Fibroblast of skin of right biceps (primary cell): ENCODE results near the gene CACNB3.
A peak's percentile ranks its signal among the peaks of the same experiment; 100 is the strongest.
"Not testable (repeated sequence)": the region's sequence is repeated elsewhere in the genome, so short reads cannot be mapped to it uniquely, and the experiment has no call there.

Source experiments
- DNase-seq: peaks from one replicate; pipeline ENCODE4 v3.0.0-alpha.2; 2013

CACNB3 gene

GRCh38 chr12:48819986-48820725, 1.9 kb downstream of the CACNB3 start:
- DNase-seq, result no peak

DNA sequence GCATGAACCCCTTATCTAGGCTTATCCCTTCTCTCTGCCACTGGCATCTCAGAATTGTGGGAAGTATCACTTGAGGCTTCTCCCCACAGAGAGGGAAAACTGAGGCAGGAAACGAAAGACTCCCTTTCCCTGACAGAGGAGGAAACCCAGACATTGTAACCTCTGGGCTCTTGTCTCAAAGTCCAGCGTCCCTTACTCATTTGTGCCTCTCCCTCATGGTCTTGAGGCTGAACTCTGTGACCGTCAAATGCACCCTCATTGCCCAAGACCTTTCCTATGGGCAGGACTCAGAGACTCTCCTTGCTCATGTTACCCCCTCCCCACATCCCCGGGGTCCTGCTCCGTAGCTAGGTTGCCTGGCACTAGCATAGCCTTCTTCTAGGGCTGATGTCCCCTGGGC, 3.8 kb downstream of the CACNB3 start:
- no peak for DNase-seq

GRCh38 chr12:48822711-48823110, 4.4 kb downstream of the CACNB3 start:
- DNase-seq, result no peak

DNA sequence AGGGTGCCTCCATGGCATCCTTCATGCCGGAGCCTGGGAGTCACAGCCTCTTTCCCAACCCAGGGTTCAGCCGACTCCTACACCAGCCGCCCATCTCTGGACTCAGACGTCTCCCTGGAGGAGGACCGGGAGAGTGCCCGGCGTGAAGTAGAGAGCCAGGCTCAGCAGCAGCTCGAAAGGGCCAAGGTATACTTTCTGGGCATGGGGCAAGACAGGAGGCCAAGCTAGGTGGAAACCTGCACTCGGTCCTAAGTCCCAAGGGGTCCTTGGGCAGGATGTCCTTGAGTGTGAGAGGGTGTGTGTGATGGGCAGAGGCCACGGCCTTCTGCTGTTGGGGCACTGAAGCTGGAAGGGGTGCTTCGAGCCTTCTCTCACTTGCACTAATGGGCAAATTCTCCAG, 5.0 kb downstream of the CACNB3 start:
- no peak for DNase-seq

GRCh38 chr12:48824112-48824511, 5.8 kb downstream of the CACNB3 start:
- DNase-seq, result no peak

DNA sequence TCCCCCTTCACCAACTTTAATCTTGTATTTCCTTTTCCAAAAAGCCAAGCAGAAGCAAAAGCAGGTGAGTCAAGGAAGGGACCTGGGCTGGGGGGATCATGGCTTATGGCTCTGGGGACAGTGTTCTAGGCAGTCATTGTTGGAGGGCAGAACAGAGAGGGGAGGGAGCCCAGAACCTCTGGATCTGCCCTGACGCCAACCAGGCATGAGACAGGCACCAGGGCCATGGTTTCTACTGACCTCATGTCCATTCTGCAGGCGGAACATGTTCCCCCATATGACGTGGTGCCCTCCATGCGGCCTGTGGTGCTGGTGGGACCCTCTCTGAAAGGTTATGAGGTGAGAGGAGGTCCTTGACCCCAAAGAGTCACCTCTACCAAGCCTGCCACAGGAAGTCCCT, 6.6 kb downstream of the CACNB3 start:
- no peak for DNase-seq

DNA sequence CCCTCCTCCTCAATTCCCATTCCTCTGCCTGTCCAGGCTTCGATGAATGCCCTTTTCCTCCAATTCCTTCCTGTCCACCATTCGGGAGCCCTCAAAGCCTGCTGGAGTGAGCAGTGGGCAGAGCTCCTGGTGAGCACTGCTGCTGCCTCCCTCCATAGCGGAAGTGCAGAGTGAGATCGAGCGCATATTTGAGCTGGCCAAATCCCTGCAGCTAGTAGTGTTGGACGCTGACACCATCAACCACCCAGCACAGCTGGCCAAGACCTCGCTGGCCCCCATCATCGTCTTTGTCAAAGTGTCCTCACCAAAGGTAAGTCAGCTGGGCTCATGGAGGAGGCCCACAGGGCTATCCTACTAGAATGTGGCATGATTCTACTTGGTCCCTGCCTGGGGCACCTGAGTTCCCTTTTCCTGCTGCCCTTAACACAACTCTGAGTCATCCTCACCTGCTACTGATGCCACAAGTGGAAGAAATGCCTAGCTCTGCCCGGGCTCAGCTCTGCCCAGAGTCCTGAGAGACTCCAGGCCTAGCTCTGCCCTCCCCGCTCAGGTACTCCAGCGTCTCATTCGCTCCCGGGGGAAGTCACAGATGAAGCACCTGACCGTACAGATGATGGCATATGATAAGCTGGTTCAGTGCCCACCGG, 8.0 kb downstream of the CACNB3 start:
- DNase-seq, result no peak

DNA sequence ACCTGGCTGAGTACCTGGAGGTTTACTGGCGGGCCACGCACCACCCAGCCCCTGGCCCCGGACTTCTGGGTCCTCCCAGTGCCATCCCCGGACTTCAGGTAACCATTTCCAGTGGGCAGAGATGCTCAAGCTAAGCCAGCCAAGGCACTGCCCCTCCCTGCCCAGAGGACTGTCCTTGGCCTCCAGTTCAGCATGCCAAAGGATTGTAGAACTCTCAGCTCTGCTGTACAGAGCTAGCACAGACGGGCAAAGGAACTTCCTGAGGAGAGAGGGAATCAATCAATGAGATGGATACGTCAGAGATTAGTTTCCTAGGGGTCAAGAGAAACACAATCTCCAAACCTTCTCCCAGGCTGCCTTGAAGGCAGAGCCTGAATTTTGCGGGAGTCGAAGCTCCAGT, 8.7 kb downstream of the CACNB3 start:
- no peak for DNase-seq

DNA sequence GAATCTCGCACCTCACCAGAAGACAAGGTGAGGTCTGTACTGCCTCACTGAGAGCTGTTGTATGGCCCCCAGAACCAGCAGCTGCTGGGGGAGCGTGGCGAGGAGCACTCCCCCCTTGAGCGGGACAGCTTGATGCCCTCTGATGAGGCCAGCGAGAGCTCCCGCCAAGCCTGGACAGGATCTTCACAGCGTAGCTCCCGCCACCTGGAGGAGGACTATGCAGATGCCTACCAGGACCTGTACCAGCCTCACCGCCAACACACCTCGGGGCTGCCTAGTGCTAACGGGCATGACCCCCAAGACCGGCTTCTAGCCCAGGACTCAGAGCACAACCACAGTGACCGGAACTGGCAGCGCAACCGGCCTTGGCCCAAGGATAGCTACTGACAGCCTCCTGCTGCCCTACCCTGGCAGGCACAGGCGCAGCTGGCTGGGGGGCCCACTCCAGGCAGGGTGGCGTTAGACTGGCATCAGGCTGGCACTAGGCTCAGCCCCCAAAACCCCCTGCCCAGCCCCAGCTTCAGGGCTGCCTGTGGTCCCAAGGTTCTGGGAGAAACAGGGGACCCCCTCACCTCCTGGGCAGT, 9.3 kb downstream of the CACNB3 start:
- no peak for DNase-seq

- no peak for DNase-seq
These were observed 10.0 kb downstream of the CACNB3 start for GRCh38 chr12:48828293-48828692.

GRCh38 chr12:48828841-48829575, 10.7 kb downstream of the CACNB3 start:
- DNase-seq, result no peak

GRCh38 chr12:48831257-48831656, 13.0 kb downstream of the CACNB3 start:
- no peak for DNase-seq

- no peak for DNase-seq
These were observed 14.2 kb downstream of the CACNB3 start for GRCh38 chr12:48832321-48833060.

DNA sequence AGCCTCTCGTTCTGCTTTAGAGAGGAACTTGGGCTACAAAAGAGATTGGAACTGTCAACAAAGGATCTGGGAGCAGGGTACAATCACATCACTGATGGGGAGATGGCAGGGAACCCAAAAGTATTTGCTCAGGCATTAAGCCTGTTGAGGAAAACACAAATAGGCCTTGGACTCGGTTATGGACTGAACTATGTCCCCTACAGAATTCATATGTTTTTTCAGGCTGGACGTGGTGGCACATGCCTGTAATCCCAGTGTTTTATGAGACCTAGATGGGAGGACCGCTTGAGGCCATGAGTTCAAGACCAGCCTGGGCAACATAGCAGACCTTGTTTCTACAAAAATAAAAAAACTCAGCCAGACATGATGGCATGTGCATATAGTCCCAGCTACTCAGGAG, 19.8 kb downstream of the CACNB3 start:
- DNase-seq, result no peak

DNA sequence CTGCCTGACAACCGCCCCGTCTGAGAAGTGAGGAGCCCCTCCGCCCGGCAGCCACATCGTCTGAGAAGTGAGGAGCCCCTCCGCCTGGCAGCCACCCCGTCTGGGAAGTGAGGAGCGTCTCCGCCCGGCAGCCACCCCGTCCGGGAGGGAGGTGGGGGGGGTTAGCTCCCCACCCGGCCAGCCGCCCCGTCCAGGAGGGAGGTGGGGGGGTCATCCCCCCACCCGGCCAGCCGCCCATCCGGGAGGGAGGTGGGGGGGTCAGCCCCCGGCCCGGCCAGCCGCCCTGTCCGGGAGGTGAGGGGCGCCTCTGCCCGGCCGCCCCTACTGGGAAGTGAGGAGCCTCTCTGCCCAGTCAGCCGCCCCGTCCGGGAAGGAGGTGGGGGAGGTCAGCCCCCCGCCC, 23.7 kb downstream of the CACNB3 start:
- not testable (repeated sequence) for DNase-seq

- peak; percentile 98 for DNase-seq
These were observed 33.8 kb downstream of the CACNB3 start, which contains the start of gene DDX23 for GRCh38 chr12:48851883-48852733. Gene DDX23 (minus strand): TSS chr12:48852163. CDS start chr12:48845782, 6,381 bp downstream.

GRCh38 chr12:48852734-48853688, 34.7 kb downstream of the CACNB3 start:
- peak; percentile 85 for DNase-seq

DNA sequence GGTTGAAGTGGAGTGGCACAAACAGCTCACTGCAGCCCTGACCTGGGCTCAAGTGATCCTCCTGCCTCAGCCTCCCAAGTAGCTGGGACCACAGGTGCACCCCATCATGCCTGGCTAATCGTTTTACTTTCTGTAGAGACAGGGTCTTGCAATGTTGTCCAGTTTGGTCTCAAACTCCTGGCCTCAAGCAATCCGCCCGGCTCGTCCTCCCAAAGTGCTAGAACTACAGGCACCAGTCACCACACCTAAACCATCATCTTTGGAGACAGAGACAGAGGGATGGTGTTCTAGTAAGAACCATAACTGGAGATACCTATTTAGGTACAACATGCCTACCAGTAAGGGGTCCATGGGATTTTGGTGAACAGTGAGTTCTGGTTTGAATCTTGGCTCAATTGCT, 36.2 kb downstream of the CACNB3 start:
- no peak for DNase-seq

GRCh38 chr12:48854932-48855331, 36.6 kb downstream of the CACNB3 start:
- DNase-seq, result not testable (repeated sequence)

- no peak for DNase-seq
These were observed 38.1 kb downstream of the CACNB3 start for GRCh38 chr12:48856379-48856778.
